SK-N-SH treated with all-trans-retinoic acid at 6 μM for 48 hours (cell line): ENCODE measurements around the gene CDNF.

ENCODE experiments used
- ARNTL ChIP-seq: fragments of 450-650 bp; formaldehyde crosslinking; IDR thresholded peaks from 2 replicates; pipeline ENCODE4 v1.5.0; 2020; ENCODE audit warnings: low read depth, mild to moderate bottlenecking, moderate library complexity, borderline replicate concordance
- CSDC2 ChIP-seq: fragments of 250-450 bp; sonication (Bioruptor Pico); IDR thresholded peaks from 2 replicates; pipeline ENCODE4 v1.5.0; 2020; ENCODE audit warnings: mild to moderate bottlenecking, moderate library complexity
- PPARA ChIP-seq: fragments of 250-450 bp; sonication (Bioruptor Pico); IDR thresholded peaks from 2 replicates; pipeline ENCODE4 v1.5.0; 2020; ENCODE audit warnings: mild to moderate bottlenecking, borderline replicate concordance
- RARB ChIP-seq: fragments of 250-450 bp; sonication (Bioruptor Pico); IDR thresholded peaks from 2 replicates; pipeline ENCODE4 v1.8.0; 2021; ENCODE audit warnings: mild to moderate bottlenecking, moderate library complexity
- ZFP3 ChIP-seq: fragments of 250-450 bp; sonication (Bioruptor Pico); IDR thresholded peaks from 2 replicates; pipeline ENCODE4 v1.5.0; 2020; ENCODE audit warnings: mild to moderate bottlenecking, moderate library complexity
- ZNF565 ChIP-seq: fragments of 450-650 bp; formaldehyde crosslinking; conservative IDR thresholded peaks from 2 replicates; pipeline ENCODE4 v1.5.0; 2020; ENCODE audit warnings: low read depth, mild to moderate bottlenecking, moderate library complexity

DNA sequence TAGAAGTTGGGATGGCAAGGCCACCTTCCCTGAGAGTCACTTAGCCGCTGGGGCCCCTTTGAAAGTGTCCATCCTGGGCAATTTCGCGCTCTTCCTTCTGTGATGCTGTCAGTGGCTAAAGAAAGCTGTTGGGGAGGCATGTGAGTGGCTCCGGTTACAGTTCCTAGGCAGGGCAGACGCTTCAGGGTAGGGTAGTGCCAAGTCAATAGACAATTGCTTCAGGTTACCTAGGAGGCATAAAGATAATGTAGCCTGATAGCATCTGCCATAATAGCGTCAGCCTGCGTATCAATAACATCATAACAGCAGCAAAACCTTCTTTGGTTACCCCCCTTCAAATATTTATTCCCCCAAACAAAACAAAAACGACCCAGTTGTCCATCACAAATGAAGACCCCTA lies 63.0 kb downstream of the CDNF start, which contains the start of gene FAM107B:
- no peak for TF ChIP-seq CSDC2 (CRISPR knock-in tag)
- TF ChIP-seq RARB (CRISPR knock-in tag), result no peak
- TF ChIP-seq ZNF565 (CRISPR knock-in tag), result no peak
- no peak for TF ChIP-seq PPARA (CRISPR knock-in tag)
- no peak for TF ChIP-seq ZFP3 (CRISPR knock-in tag)
- TF ChIP-seq ARNTL (CRISPR knock-in tag), result no peak
